BJ (cell line): ENCODE measurements around the gene ZNF134. TPM values are rescaled to one million over a fixed set of nuclear protein-coding genes. Genes with fewer than 3 reads are reported as not detected.

Experiments used
- CTCF ChIA-PET: fragments of 350-600 bp; formaldehyde crosslinking; extraction: SDS; loops from one replicate; lab custom pipeline; 2021; ENCODE audit warnings: antibody characterized with exemption, inconsistent platforms; lab: Yijun Ruan, JAX
- POLR2A ChIA-PET: fragments of 300-600 bp; sonication (Branson Sonifier 250); formaldehyde crosslinking; extraction: SDS; loops from one replicate; lab custom pipeline; 2021; ENCODE audit warnings: antibody characterized with exemption; lab: Charles Lee
- DNase-seq: peaks from one replicate; pipeline ENCODE4 v3.0.0-alpha.2; 2011; ENCODE audit warnings: low read depth
- H3K27me3 ChIP-seq: 2 replicates; pipeline ENCODE4 v1.6.0; 2011; ENCODE audit warnings: low read length; ENCODE audit not compliant: control insufficient read depth, insufficient read depth
- H3K36me3 ChIP-seq: 2 replicates; pipeline ENCODE4 v1.5.1; 2011; ENCODE audit warnings: low read length; ENCODE audit not compliant: control insufficient read depth, insufficient read depth
- H3K4me3 ChIP-seq: 2 replicates; pipeline ENCODE4 v1.5.1; 2011; ENCODE audit warnings: low read depth, mild to moderate bottlenecking, control low read depth, low read length
- polyA plus RNA-seq: library from polyadenylated mRNA; depleted of rRNA; stranded (reverse); fragments of >200 nt; gene quantifications from 2 replicates; pipeline ENCODE4 v1.2.3, GENCODE V29; 2011; rRNA removed
- TF ChIP-seq, protein P1 (sequence below): IDR thresholded peaks from 2 replicates; pipeline ENCODE4 v1.5.1; 2011; ENCODE audit warnings: low read depth, mild to moderate bottlenecking, control low read depth, inconsistent platforms, low read length, moderate library complexity; ENCODE audit not compliant: insufficient read depth

ZNF134 gene
- polyA plus RNA-seq, 1 experiment, result 6.5 TPM

DNA sequence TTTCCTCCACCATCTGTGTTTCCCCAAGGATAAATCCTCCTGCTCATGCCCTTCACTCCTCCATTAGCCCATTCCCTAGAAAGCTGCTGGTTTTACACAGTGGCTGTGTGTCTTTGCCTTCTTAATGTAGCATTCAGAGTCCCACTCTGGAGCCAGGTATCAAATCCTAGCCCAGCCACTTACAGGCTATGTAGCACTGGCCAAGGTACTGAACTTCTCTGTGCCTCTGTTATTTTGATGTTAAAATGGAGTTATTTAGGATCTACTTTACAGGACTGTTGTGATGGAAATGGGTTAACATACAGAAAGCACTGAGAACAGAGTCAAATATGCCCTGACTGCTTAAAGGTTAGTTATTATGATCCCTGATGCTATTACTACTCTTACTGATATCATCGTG is 53.2 kb downstream of the ZNF134 start:
- no peaks in the 10 kb centered on the region for H3K27me3 ChIP-seq
- H3K4me3 ChIP-seq, result no peak overlapping the region
- no peaks in the 10 kb centered on the region for H3K36me3 ChIP-seq
- CTCF ChIA-PET, result no interaction called here
- POLR2A ChIA-PET, result no interaction called here
- TF ChIP-seq, protein P1, sequence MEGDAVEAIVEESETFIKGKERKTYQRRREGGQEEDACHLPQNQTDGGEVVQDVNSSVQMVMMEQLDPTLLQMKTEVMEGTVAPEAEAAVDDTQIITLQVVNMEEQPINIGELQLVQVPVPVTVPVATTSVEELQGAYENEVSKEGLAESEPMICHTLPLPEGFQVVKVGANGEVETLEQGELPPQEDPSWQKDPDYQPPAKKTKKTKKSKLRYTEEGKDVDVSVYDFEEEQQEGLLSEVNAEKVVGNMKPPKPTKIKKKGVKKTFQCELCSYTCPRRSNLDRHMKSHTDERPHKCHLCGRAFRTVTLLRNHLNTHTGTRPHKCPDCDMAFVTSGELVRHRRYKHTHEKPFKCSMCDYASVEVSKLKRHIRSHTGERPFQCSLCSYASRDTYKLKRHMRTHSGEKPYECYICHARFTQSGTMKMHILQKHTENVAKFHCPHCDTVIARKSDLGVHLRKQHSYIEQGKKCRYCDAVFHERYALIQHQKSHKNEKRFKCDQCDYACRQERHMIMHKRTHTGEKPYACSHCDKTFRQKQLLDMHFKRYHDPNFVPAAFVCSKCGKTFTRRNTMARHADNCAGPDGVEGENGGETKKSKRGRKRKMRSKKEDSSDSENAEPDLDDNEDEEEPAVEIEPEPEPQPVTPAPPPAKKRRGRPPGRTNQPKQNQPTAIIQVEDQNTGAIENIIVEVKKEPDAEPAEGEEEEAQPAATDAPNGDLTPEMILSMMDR, result no peak
- DNase-seq, result no peak

GRCh38 chr19:57668635-57669034 is 54.6 kb downstream of the ZNF134 start, which contains the start of gene ZSCAN4:
ZSCAN4 (plus strand) TSS chr19:57668935; CDS start chr19:57676146, 7,211 bp downstream.
- CTCF ChIA-PET, result no interaction called here
- POLR2A ChIA-PET, result no interaction called here
- Histone ChIP-seq H3K27me3 (no peaks in the 10 kb centered on the region), H3K4me3 (no peak within 1 kb of the TSS), H3K36me3 (no peaks in the 10 kb centered on the region)
- DNase-seq, result no peak
- TF ChIP-seq, protein P1, result no peak

GRCh38 chr19:57671124-57671895 is 57.3 kb downstream of the ZNF134 start:
- POLR2A ChIA-PET, result no interaction called here
- H3K27me3 ChIP-seq, result no peaks in the 10 kb centered on the region
- DNase-seq, result no peak
- TF ChIP-seq, protein P1, result no peak
- CTCF ChIA-PET, result no interaction called here
- no peak overlapping the region for H3K4me3 ChIP-seq
- no peaks in the 10 kb centered on the region for H3K36me3 ChIP-seq

GRCh38 chr19:57672466-57672865 is 58.4 kb downstream of the ZNF134 start:
- no peak for DNase-seq
- Histone ChIP-seq H3K27me3 (no peaks in the 10 kb centered on the region), H3K36me3 (no peaks in the 10 kb centered on the region), H3K4me3 (no peak overlapping the region)
- TF ChIP-seq, protein P1, result no peak
- ChIA-PET CTCF (no interaction called here), POLR2A (no interaction called here)

Other genes starting within 250 kb of the ZNF134 start
- 12.7 and 13.3 TPM in 2 replicates for gene ZNF548, start 224.4 kb upstream of the ZNF134 start, polyA plus RNA-seq
- gene ZNF17, start 203.1 kb upstream of the ZNF134 start, polyA plus RNA-seq, result 4.2 and 6.0 TPM in 2 replicates
- 10.0 and 11.4 TPM in 2 replicates for gene ZNF749, start 178.9 kb upstream of the ZNF134 start, polyA plus RNA-seq
- gene VN1R1, start 157.1 kb upstream of the ZNF134 start, polyA plus RNA-seq, result 0.13 and 0.21 TPM in 2 replicates
- 3.6 and 5.8 TPM in 2 replicates for gene ZNF772, start 136.7 kb upstream of the ZNF134 start, polyA plus RNA-seq
- 8.8 and 11.0 TPM in 2 replicates for gene ZNF419, start 126.5 kb upstream of the ZNF134 start, polyA plus RNA-seq
- 13.0 and 13.1 TPM in 2 replicates for gene ZNF773, start 114.3 kb upstream of the ZNF134 start, polyA plus RNA-seq
- gene ZNF549, start 86.9 kb upstream of the ZNF134 start, polyA plus RNA-seq, result 2.5 and 3.8 TPM in 2 replicates
- gene ZNF550, start 54.4 kb upstream of the ZNF134 start, polyA plus RNA-seq, result 6.3 and 7.2 TPM in 2 replicates
- gene ZNF416, start 35.3 kb upstream of the ZNF134 start, polyA plus RNA-seq, result 2.9 and 4.0 TPM in 2 replicates
- 3.9 and 4.9 TPM in 2 replicates for gene ZIK1, start 30.1 kb upstream of the ZNF134 start, polyA plus RNA-seq
- gene ZNF530, start 14.4 kb upstream of the ZNF134 start, polyA plus RNA-seq, result 1.7 and 2.6 TPM in 2 replicates
- 7.8 and 11.3 TPM in 2 replicates for gene ZNF211, start 18.9 kb downstream of the ZNF134 start, polyA plus RNA-seq
- gene ZSCAN4, start 54.7 kb downstream of the ZNF134 start, polyA plus RNA-seq, result not detected in 2 replicates
- gene ZNF551, start 67.7 kb downstream of the ZNF134 start, polyA plus RNA-seq, result 2.8 and 3.3 TPM in 2 replicates
- gene ZNF154, start 95.0 kb downstream of the ZNF134 start, polyA plus RNA-seq, result 1.5 and 2.1 TPM in 2 replicates
- 4.4 and 5.0 TPM in 2 replicates for gene ZNF671, start 113.4 kb downstream of the ZNF134 start, polyA plus RNA-seq
- 7.7 and 12.0 TPM in 2 replicates for gene ZNF776, start 132.6 kb downstream of the ZNF134 start, polyA plus RNA-seq
- 3.9 and 5.8 TPM in 2 replicates for gene ZNF586, start 155.4 kb downstream of the ZNF134 start, polyA plus RNA-seq
- 2.1 and 2.5 TPM in 2 replicates for gene ZNF552, start 200.7 kb downstream of the ZNF134 start, polyA plus RNA-seq
- 2.3 and 4.4 TPM in 2 replicates for gene ZNF587B, start 216.1 kb downstream of the ZNF134 start, polyA plus RNA-seq
- 8.4 and 9.9 TPM in 2 replicates for gene ZNF587, start 235.6 kb downstream of the ZNF134 start, polyA plus RNA-seq